ENCODE measurements around the gene UCK2.

The UCK2 gene

DNA sequence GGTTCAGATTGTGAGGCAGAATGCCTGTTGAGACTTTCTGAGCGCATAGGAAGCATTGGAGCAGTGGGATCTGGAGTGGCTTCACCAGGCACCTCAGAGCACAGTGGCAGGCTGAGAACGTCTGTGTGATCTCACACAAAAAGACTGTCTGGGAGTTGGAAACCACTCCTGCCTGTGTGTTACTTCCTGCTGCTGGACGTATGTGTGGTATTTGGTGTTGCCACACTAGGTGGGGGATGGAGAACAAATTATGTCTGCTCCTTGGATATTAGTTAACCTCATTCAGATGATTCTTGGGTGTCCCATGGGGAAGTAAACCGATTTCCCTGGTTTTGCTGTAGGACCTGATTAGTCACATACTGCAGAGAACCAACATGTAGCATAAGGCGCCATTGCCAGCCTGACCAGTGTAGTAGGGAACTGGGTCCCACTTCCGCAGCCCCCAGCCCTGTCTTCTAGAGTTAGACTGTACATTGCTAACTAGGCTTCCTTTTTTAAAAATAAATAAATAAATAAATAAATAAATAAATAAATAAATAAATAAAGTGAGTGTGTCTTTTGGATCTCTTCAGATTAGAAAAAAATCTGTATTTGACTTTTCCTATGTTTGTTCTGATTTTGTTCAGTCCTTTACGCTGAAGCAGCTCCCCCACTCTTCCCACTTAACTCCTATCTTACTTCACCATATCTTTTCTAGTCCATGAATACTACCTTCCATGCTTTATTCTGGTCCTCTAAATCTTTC lies 26.9 kb downstream of the UCK2 start:
- DNase-seq (ENCODE audit: low read depth in 4 of 4, low spot score in 1 of 4): no peak

DNA sequence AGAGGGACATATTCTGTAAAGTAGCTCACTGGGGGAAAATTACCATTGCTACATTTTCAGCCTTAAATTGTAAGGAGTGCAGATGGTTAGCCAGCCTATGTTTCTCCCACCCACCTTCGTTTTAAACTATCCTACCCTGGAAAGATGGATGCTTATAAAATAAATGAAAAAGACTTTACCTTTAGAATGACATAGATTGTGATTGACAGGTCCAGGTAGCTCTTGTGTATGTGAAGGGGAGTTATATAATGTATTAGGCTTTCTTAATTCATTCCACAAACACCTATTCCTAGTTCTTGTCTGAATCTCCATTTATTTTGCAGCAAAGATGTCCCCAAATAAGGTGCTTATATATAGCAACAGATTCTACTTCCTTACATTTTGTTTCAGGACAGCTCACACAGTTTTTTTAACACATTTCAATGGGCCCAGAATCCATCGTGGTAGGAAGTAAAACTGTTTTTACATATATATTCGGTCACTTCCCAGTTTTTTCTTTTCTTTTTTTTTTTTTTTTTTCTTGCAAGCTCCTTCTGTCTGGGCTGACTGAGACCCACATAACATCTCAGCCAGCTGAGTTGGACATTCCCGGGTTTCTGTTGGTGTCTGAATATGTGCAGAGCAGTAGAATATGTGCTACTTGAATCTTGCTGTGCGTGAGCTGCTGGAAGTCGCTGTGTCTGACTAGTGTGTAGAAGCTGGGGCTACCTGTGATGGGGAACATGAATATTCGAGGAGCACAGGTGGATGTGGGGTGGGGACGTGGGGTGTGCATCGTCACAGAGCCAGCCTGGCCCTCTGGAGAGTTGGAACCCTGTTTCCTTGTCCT lies 27.8 kb downstream of the UCK2 start:
- no peak for DNase-seq (ENCODE audit: low read depth in 4 of 4, low spot score in 1 of 4)

DNA sequence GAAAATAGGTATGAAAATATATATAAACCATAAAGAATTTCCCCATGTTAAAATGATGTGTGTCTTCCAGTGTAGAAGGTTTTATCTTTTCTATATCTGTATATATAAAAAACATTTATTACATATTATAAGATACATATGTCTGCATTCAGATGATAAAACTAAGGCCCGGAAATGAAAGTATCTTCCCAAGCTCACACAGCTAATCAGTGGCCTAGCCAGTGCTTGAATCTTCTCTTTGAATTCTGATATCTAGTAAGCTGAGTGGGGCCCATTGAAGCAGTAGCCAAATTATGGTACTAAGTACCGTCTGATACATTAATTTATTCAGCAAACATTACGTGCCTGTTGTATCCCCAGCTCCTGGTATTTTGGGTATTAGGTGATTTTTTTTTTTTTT lies 28.6 kb downstream of the UCK2 start:
- DNase-seq (ENCODE audit: low read depth in 4 of 4, low spot score in 1 of 4): no peak

DNA sequence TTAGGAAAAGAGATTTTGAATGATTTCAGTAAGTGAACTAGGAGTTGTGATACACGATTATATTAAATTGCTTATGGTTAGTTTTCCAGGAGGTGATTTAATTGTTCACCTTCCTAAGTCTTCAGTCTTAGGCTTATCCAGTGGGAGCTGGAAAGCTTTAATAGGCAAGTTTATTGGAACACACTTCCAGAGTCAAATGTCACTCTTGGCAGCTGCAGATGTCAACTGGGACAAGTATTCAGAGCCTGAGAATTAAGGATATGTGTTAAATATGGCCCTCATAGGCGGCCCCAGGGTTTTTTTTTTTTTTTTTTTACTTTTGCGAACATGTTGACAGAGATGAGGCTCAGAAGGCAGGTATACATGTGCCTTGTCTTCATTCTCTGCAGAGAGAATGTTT lies 29.2 kb downstream of the UCK2 start:
- no peak for DNase-seq (ENCODE audit: low read depth in 4 of 4, low spot score in 1 of 4)

DNA sequence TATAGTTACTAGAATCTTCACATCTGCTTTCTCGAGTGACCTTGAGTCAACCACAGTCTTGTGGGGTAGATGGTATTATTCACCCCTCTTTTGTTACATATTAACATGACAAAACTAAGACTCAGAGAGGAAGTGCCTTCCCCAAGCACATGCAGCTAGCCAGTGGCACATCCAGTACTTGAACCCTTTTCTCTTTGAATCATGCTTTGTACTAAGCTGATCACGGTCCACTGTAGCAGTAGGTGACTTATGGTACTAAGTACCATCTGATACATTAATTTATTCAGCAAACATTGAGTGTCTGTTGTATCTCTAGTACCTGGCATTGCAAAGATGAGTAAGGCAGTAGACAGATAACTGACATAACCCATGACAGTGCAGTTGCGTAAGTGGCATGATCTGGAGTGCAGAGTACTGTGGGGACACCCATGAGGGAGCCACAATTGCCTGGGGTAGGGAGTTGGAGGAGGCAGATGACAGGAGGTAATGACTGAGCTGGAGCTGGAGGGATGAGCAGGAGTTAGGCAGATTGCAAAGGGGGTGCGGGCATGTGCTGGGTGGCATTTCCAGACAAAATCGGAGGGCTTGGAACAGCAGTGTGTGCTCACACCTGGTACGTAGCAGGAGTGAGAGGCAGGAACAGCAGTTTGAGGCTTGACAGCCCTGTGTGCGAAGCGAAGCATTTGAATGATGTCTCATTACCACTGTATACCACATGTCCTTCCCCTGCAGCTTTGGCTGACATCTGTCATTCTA lies 29.8 kb downstream of the UCK2 start:
- no peak for DNase-seq (ENCODE audit: low read depth in 4 of 4, low spot score in 1 of 4)

DNA sequence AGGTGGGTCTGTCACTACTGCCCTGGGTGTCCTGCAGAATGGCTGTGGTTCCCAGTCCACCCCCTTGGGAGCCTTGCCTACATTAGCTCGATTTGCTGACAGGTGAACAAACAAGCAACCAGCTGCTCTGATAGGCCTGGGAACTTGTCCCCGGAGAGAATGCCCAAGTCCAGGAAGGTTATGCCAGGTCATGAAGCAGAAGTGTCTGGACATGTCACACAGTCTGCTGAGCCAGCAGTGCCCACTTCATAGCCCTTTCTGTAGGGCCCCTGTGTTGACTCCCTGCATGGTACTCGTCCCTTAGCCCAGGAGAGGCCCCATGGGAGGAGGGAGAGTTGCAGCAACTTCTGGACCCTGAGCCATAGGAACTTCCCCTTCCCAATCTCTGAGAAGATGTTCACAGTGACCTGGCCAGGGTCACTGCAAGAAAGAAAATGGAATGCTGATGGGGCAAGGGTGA lies 31.0 kb downstream of the UCK2 start:
- DNase-seq (ENCODE audit: low read depth in 4 of 4, low spot score in 1 of 4): no peak

DNA sequence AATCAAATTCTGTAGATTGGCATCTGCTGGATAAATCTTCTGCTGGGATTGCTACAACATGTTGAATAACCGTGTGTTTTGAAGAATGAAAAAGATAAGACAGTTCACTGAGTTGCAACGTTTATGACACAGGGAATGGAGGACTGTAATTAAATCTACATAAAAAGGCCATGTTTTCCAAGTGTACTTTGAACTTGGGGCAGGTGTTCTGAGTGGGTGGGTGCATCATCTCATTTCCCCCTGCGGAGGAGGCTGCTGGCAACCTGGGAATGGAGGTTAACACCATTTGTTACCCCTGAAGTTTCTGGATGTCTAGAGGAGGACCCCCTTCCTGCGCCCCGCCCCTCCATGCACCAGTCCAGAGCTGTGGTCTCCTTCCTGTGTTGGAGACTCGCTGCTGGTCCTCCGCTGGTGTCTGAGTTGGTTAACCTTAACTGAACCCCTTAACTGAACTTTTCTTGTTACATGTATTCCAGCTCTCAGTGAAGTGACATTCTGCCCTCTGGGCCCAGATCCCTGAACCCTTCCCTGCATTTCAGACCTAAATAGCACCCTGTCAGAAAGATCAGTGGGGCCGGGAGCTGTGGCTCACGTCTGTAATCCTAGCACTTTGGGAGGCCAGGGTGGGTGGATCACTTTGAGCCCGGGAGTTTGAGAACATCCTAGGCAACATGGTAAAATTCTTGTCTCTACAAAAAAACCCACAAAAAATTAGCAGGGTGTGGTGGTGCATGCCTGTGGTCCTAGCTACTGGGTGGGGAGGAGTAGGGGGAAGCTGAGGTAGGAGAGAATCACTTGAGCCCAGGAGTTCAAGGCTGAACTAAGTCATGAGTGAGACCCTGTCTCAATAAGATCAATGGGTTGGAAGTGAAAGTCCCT lies 31.8 kb downstream of the UCK2 start:
- no peak for DNase-seq (ENCODE audit: low read depth in 4 of 4, low spot score in 1 of 4)

DNA sequence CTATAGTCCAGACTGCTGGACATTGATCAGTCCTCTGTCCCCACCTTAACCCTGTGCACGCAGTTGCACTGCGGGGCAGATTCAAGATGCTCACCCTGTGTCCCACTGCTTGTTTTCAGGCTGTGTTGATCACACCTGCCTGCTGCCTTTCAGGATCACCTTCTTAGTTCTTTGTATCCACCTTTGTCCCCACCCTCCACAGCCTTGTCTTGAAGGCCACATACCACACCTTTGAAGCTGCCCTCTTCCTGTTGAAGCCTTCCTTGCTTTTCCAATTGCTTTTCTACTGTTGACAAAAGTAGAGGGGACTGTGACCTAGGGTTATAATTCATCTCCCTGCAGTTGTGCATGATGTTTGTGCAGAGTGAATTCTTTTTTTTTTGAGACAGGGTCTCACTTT lies 32.7 kb downstream of the UCK2 start:
- no peak for DNase-seq (ENCODE audit: low read depth in 4 of 4, low spot score in 1 of 4)

DNA sequence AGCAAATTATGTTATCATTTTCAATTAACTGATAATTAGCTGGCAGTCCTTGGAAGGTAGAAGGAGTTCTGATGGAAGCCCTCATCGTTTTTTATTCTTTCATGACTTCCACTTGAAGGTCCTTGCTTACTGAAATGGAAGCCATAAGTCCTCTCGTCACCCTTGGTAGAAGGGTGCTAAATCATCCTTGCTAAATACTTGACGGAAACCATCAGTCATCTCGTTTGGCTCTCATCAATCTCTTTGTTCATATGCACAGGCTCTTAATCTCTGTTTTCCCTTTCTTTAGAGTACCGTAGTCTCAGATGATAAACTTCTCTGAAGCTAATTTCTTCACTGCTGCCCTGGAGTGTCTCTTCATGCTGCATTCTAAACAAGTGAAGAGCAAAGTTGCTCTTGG lies 34.5 kb downstream of the UCK2 start:
- no peak for DNase-seq (ENCODE audit: low read depth in 4 of 4, low spot score in 1 of 4)

DNA sequence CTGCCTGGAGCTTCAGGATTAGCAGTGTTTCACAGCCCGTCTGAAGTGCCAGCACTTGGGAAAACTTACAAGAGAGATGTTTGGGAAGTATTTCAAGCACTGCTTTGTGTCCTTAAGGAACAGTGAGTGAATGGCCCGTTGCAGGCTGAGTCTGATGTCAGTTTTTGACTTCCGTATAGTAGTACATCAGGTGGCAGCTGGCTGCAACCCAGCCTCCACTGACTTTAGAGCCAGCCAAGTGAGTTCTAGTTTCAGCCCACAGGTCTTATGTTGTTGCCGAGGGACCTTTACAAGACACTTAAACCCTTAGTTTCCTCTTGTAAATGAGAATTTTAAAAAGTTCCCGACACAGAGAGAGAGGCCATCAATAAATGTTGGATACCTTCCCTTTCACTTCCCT lies 35.0 kb downstream of the UCK2 start:
- no peak for DNase-seq (ENCODE audit: low read depth in 4 of 4, low spot score in 1 of 4)

DNA sequence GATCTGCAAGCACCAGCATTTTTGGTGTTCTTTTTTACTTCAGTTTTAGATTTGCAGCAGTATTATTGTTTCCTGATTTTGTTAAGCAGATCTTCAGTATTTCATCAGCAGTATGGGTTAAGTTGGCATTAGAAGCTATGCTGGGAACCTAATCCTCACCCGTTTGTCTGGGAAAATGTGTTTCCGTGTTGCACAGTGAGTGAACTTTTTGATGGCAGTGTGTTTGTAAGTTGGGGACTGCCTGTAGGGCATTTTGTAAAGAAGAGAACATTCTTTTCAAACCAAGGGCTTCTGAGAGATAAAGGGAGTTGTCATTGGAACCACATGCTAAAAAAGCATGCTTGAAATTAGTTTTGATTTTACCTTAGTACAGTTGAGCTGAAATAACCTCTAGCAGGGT lies 35.9 kb downstream of the UCK2 start:
- no peak for DNase-seq (ENCODE audit: low read depth in 4 of 4, low spot score in 1 of 4)

DNA sequence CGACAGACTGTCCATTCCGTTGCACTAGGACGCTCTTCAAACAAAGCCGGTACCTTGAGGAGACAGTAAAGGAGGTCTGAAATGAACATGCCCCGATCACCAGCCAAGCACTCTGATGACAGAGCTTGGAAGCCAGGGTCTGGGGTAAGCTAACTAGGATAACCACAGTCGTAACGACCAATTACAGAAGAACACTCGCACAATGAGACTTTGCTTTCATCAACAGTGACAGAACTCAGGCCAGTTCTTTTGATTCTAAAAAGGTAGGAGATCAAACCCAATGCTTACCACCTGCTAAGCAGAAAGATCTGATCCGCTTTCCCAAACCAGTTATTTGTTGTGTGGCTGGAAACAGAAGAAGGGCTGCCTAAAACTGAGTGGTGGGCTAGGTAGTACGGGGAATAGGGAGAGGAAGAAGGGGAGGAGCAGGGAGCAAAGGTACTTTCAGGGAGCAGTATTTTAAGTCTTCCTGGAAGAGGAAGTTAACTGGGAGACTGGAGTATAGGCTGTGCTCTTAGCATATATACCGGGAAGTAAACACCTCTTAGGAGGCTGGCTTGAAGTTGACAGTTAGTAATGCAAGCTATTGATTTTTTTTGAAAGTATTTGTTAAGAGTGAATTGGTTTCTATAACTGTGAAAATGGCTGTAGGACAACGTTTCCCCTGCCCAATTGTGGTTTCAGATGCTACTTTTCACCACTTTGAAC lies 38.4 kb downstream of the UCK2 start:
- DNase-seq (ENCODE audit: low read depth in 4 of 4, low spot score in 1 of 4): no peak

DNA sequence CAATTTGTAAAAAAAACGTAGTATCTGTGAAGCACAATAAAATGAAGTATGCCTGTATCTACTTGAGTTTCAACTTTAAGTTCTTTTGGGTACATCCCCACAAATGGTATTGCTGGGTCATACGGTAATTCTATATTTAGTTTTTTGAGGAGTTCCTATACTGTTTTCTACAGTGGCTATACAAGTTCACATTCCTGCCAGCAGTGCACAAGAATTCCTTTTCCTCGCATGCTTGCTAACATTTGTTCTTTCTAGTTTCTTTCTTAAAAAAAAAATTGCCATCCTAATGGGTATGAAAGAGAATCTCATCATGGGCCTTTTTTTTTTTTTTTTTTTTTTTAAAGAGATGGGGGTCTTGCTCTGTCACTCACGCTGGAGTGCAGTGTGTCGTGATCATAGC lies 41.9 kb downstream of the UCK2 start:
- DNase-seq (ENCODE audit: low read depth in 4 of 4, low spot score in 1 of 4): no peak

DNA sequence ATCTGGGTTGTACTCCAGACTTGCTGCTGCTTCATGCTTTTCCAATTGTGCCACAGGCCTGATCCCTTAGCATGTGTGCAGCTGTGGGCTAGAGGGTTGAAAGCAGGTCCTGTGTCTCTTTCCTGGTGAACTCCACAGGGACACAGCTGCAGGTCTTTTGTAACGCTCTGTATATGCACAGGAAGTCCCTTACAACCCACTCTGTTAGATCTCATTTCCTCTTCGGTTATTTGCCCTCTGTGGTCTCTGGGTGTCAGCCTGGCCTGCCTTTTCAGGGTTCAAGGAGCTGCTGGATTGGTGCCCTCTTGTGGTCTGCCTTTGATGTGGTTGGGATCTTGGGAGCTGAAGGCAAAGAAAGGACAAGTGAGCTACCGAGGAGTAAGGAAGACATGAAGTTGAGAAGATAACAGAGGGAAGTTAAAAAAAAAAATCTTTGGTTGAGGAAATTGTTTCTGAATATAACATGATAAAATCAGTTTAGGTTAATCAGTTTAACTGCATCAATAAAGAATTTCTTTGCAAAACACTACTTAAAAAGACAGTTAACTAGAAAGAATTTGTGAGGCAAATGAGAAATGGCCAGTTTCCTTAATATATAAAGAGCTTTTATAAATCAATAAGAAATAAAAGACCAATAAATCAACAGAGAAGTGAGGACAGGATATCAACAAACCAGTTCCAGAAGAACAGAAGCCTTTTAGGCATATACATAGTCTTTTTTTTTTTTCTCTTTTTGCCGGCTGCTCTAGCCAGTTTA lies 44.1 kb downstream of the UCK2 start:
- peak in 1 of 4 experiments; percentile 18 for DNase-seq (ENCODE audit: low read depth in 4 of 4, low spot score in 1 of 4)

DNA sequence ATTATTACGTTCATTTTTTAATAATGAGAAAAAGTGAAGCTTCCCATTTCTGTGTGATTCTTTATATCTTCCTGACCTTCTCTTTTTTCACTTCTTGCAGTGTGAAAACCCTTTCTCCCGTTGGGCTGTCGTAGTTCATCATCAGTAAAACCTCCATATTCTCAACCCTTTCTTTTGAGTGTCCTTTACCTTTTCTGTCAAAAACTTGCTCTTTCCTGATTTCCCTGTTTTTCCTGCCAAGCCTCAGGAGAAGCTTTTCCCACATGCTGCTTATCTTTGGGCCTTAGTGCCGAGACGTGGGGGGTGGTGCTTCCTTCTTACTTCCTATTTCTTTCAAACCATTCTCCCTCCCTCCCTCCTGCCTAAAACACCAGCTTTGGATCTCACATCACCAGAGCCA lies 46.1 kb downstream of the UCK2 start:
- no peak for DNase-seq (ENCODE audit: low read depth in 4 of 4, low spot score in 1 of 4)

DNA sequence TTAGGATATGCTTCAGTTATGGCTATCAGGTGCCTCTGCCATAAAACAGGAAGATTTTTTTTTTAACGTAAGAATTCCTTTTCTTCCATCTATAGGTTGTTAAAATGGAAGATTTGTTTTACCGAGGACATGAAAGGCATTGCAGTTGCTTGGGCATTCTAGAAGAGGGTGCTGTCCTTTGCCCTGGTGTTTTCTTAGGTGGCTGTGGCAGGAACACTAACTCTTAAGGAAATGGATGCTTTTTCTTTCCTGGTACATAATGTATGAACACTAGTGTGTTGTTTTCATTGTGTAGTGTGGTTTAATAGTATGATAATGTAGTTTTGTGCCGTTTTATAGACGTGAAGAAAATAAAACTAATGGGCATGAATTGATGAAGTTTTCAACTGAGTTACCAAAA lies 47.2 kb downstream of the UCK2 start:
- no peak for DNase-seq (ENCODE audit: low read depth in 4 of 4, low spot score in 1 of 4)

DNA sequence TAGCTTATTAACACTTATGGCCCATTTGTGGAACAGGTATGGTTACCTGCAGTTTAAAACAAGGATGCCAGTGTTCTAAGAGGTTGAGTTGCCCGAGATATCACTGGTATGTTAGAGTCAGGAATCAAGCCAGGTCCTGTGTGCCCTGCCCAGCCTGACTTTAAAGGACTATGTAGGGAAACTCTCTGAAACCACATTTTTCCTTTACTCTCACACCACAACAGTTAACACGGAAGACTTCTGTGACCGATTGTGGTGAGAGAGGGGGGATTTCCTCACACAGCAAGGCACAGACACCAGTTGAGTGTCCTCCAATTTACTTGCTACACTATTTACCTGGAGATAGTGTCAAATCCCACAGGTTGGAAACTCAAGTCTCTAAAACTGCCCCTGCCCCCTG lies 47.8 kb downstream of the UCK2 start:
- no peak for DNase-seq (ENCODE audit: low read depth in 4 of 4, low spot score in 1 of 4)

DNA sequence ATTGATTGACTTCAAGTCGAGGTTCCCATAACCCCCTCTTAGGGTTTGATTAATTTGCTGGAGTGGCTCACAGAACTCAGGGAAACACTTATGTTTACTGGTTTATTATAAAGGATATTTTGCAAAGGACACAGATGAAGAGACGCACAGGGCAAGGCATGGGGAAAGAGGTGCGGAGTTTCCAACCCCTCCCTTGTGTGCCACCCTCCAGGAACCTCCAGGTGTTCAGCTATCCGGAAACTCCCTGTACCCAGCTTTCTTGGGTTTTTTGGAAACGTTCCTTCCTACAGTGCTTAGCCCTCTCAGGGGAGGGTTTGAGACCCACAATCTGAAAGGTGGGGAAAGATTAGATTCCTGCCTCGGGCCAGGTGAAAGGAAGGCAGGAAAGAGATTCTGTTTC lies 48.2 kb downstream of the UCK2 start:
- no peak for DNase-seq (ENCODE audit: low read depth in 4 of 4, low spot score in 1 of 4)

DNA sequence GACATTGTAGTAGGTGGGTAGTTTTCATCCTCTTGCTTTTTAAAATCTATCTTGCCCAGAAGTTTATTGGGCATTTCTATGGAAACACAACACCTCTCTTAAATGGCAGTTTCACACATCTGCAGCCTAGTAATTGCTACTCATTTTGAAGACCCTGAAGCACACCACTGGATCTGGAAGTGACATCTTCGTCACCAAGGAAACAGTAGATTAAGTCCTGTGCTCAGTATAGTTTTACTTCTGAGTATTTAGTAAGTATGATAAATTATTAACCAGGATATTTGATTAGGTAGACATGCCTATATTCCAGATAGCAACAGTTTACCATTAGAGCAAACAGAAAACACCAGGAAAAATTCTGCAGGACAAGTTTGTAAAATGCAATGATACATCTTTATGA lies 48.7 kb downstream of the UCK2 start:
- no peak for DNase-seq (ENCODE audit: low read depth in 4 of 4, low spot score in 1 of 4)

DNA sequence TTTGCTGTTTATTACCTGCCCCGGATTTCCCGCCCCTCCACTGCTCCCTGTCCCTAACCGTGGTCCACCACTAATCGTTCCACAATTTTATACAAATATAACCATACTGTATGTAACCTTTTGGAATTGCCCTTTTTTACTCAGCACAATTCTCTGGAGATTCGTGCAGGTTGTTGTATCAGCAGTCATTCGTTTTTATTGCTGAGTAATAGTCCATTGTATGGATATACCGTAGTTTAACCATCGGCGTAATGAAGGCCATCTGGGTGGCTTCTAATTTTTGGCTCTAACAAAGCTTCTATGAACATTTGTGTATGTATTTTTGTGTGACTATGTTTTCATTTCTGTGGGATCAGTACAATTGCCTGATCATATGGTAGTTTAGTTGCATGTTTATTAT lies 50.0 kb downstream of the UCK2 start:
- DNase-seq (ENCODE audit: low read depth in 4 of 4, low spot score in 1 of 4): no peak

Data from stimulated activated CD4-positive, alpha-beta T cell treated with anti-CD3 and anti-CD28 coated beads, Interleukin-1b, Interleukin-23, amount 100 ng/mL, for 24 hours (primary cell).